GM18517 (cell line): Measurements from ENCODE around the gene MCM3AP.
"Not testable (repeated sequence)": the region's sequence is repeated elsewhere in the genome, so short reads cannot be mapped to it uniquely, and the experiment has no call there.

ENCODE experiments used
- ATAC-seq: cut with Tn5 transposase; IDR thresholded peaks from one replicate; pipeline ENCODE4 v1.9.1; 2021; ENCODE audit warnings: mild to moderate bottlenecking, moderate library complexity; ENCODE audit not compliant: unreplicated experiment

MCM3AP gene

GRCh38 chr21:46207006-46207919 lies 78.1 kb downstream of the MCM3AP start:
- ATAC-seq: no peak

GRCh38 chr21:46206163-46207005 lies 79.0 kb downstream of the MCM3AP start:
- no peak for ATAC-seq

- no peak for ATAC-seq
Measured at GRCh38 chr21:46205766-46206162, 79.6 kb downstream of the MCM3AP start.

- ATAC-seq: no peak
Measured at GRCh38 chr21:46205166-46205565, 80.2 kb downstream of the MCM3AP start.

GRCh38 chr21:46203203-46203600 lies 82.2 kb downstream of the MCM3AP start:
- no peak for ATAC-seq

GRCh38 chr21:46202592-46203202 lies 82.7 kb downstream of the MCM3AP start:
- no peak for ATAC-seq

- ATAC-seq: not testable (repeated sequence)
Measured at GRCh38 chr21:46200877-46201803, 84.3 kb downstream of the MCM3AP start.

- no peak for ATAC-seq
Measured at GRCh38 chr21:46199436-46200373, 85.7 kb downstream of the MCM3AP start.

GRCh38 chr21:46196733-46197132 lies 88.7 kb downstream of the MCM3AP start:
- ATAC-seq: no peak

GRCh38 chr21:46195595-46196195 lies 89.7 kb downstream of the MCM3AP start:
- no peak for ATAC-seq

- ATAC-seq: no peak
Measured at GRCh38 chr21:46194374-46195334, 90.8 kb downstream of the MCM3AP start.

GRCh38 chr21:46193829-46194373 lies 91.5 kb downstream of the MCM3AP start:
- no peak for ATAC-seq

GRCh38 chr21:46191686-46192575 lies 93.5 kb downstream of the MCM3AP start:
- no peak for ATAC-seq

- no peak for ATAC-seq
Measured at GRCh38 chr21:46191257-46191685, 94.1 kb downstream of the MCM3AP start.

GRCh38 chr21:46190491-46191131 lies 94.8 kb downstream of the MCM3AP start:
- ATAC-seq: no peak

GRCh38 chr21:46189959-46190490 lies 95.4 kb downstream of the MCM3AP start:
- no peak for ATAC-seq
